CD4-positive, alpha-beta memory T cell (primary cell): ENCODE measurements around the gene LCP1. TPM values are rescaled to one million over a fixed set of nuclear protein-coding genes. Genes with fewer than 3 reads are reported as not detected.

Experiments used
- CTCF ChIA-PET: fragments of 350-600 bp; sonication (Branson Sonifier 250); formaldehyde crosslinking; loops from one replicate; lab custom pipeline; 2021; ENCODE audit warnings: inconsistent platforms; ENCODE audit not compliant: partially characterized antibody; lab: Charles Lee
- POLR2A ChIA-PET: fragments of 350-600 bp; sonication (Branson Sonifier 250); formaldehyde crosslinking; loops from one replicate; lab custom pipeline; 2021; ENCODE audit not compliant: partially characterized antibody; lab: Charles Lee
- DNase-seq, 5 donors: peaks; one replicate each; pipeline versions ENCODE4 v3.0.0 to v3.0.0-alpha.2; 2020 to 2022; ENCODE audit warnings: mixed read lengths in 1 of 5
- H3K27ac ChIP-seq: one replicate; pipeline ENCODE4 v1.7.0; 2013; ENCODE audit warnings: low read depth, low read length
- H3K27me3 ChIP-seq: 2 replicates; pipeline ENCODE4 v1.7.0; 2013; ENCODE audit warnings: mild to moderate bottlenecking, low read length, moderate library complexity; ENCODE audit not compliant: insufficient read depth
- H3K36me3 ChIP-seq: 2 replicates; pipeline ENCODE4 v1.7.0; 2013; ENCODE audit warnings: mild to moderate bottlenecking, low read length, moderate library complexity; ENCODE audit not compliant: insufficient read depth
- H3K4me1 ChIP-seq: 2 replicates; pipeline ENCODE4 v1.7.0; 2013; ENCODE audit warnings: mild to moderate bottlenecking, low read length, moderate library complexity; ENCODE audit not compliant: insufficient read depth
- H3K4me3 ChIP-seq, 2 donors: one replicate each; pipeline ENCODE4 v1.7.0; 2013; ENCODE audit warnings: low read length in 2 of 2, mild to moderate bottlenecking in 1 of 2
- H3K9me3 ChIP-seq, 2 donors: one replicate each; pipeline ENCODE4 v1.7.0; 2013; ENCODE audit warnings: low read length in 2 of 2, control low read depth in 1 of 2; ENCODE audit not compliant: control insufficient read depth in 1 of 2
- H3K27ac Mint-ChIP-seq, 7 donors: one replicate each; pipeline ENCODE4 v1.8.0; 2020 to 2021; ENCODE audit warnings: mixed read lengths in 7 of 7, mild to moderate bottlenecking in 6 of 7, inconsistent platforms in 3 of 7, moderate library complexity in 3 of 7
- H3K27me3 Mint-ChIP-seq, 2 donors: one replicate each; pipeline ENCODE4 v1.8.0; 2020 to 2021; ENCODE audit warnings: mixed read lengths in 2 of 2
- H3K36me3 Mint-ChIP-seq, 2 donors: one replicate each; pipeline ENCODE4 v1.8.0; 2020 to 2021; ENCODE audit warnings: mixed read lengths in 2 of 2, inconsistent platforms in 1 of 2, mild to moderate bottlenecking in 1 of 2
- H3K4me1 Mint-ChIP-seq, 4 donors: one replicate each; pipeline ENCODE4 v1.8.0; 2020 to 2021; ENCODE audit warnings: mixed read lengths in 4 of 4, mild to moderate bottlenecking in 1 of 4
- H3K4me3 Mint-ChIP-seq, 8 donors: one replicate each; pipeline ENCODE4 v1.8.0; 2020 to 2021; ENCODE audit warnings: mixed read lengths in 8 of 8, mild to moderate bottlenecking in 7 of 8, moderate library complexity in 6 of 8, inconsistent platforms in 3 of 8
- H3K9me3 Mint-ChIP-seq, 8 donors: one replicate each; pipeline ENCODE4 v1.8.0; 2020 to 2021; ENCODE audit warnings: mixed read lengths in 8 of 8, mild to moderate bottlenecking in 5 of 8, inconsistent platforms in 3 of 8, moderate library complexity in 1 of 8
- intact Hi-C: fragments of 100-400 bp; cut with micrococcal nuclease; formaldehyde crosslinking; loops from one replicate; pipeline ENCODE4 v1.15.1; 2023
- polyA plus RNA-seq, 2 donors: library from polyadenylated mRNA; unstranded; fragments of 300-500 nt; fragmentation: Illumina TruSeq; gene quantifications; one replicate each; pipeline ENCODE4 v1.2.3, GENCODE V29; 2021
- total RNA-seq, 2 experiments: library from RNA; stranded (reverse); gene quantifications; one replicate each; pipeline ENCODE4 v1.2.3, GENCODE V29; 2021

Gene LCP1
- total and polyA plus RNA-seq, 4 experiments from 2014 or later: 466 to 1,658 (median 833) TPM

DNA sequence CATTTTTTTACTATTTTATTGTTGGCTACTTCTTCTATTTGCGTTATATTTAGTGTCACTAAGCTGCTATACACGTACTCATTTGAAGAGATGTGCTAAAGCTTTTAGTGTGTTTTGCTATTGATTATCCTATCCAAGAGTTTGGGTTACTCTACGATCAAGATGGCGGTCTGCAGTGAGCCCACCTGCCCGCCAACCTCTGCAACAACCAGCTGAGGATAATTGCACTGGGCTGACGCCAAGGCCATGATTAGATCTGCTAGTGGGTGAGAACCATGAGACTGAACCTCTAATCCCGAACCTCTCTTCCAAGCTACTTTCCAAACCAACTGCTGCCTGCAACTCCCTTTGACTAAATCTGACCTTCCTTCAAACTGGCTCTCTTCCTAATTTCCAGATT, 78.9 kb downstream of the LCP1 start:
- Mint-ChIP-seq H3K27ac (no peak overlapping the region), H3K4me1 (peaks cover 0 to 5% (median 4%) of the 10 kb centered on the region in 4 donors), H3K4me3 (no peak overlapping the region), H3K36me3 (no peaks in the 10 kb centered on the region), H3K27me3 (peaks cover 3 to 8% of the 10 kb centered on the region in 2 donors), H3K9me3 (peaks cover 0 to 2% (median 0%) of the 10 kb centered on the region in 8 donors)
- Histone ChIP-seq H3K9me3 (no peaks in the 10 kb centered on the region), H3K4me1 (peaks cover 3% of the 10 kb centered on the region), H3K27me3 (no peaks in the 10 kb centered on the region), H3K27ac (no peak overlapping the region), H3K4me3 (no peak overlapping the region), H3K36me3 (no peaks in the 10 kb centered on the region)
- intact Hi-C loops: no loop called here
- ChIA-PET POLR2A (no interaction called here), CTCF (no interaction called here)
- no peak for DNase-seq

GRCh38 chr13:46102255-46102605, 79.7 kb downstream of the LCP1 start:
- no peak for DNase-seq
- Histone ChIP-seq H3K4me1 (peaks cover 3% of the 10 kb centered on the region), H3K36me3 (no peaks in the 10 kb centered on the region), H3K27me3 (no peaks in the 10 kb centered on the region), H3K4me3 (no peak overlapping the region), H3K27ac (no peak overlapping the region), H3K9me3 (no peaks in the 10 kb centered on the region)
- intact Hi-C loops: no loop called here
- CTCF ChIA-PET: no interaction called here
- Mint-ChIP-seq H3K4me1 (peaks cover 0 to 4% (median 3%) of the 10 kb centered on the region in 4 donors), H3K36me3 (no peaks in the 10 kb centered on the region), H3K4me3 (no peak overlapping the region), H3K9me3 (peaks cover 0 to 2% (median 0%) of the 10 kb centered on the region in 8 donors), H3K27me3 (peaks cover 4 to 9% of the 10 kb centered on the region in 2 donors), H3K27ac (no peak overlapping the region)
- POLR2A ChIA-PET: no interaction called here

- Histone ChIP-seq H3K9me3 (no peaks in the 10 kb centered on the region), H3K27me3 (no peaks in the 10 kb centered on the region), H3K27ac (no peak overlapping the region), H3K4me1 (no peaks in the 10 kb centered on the region), H3K4me3 (no peak overlapping the region), H3K36me3 (no peaks in the 10 kb centered on the region)
- intact Hi-C loops: no loop called here
- no peak for DNase-seq
- Mint-ChIP-seq H3K4me1 (no peaks in the 10 kb centered on the region), H3K4me3 (no peak overlapping the region), H3K27ac (no peak overlapping the region), H3K36me3 (no peaks in the 10 kb centered on the region), H3K9me3 (peaks cover 0 to 2% (median 0%) of the 10 kb centered on the region in 8 donors), H3K27me3 (peaks cover 3 to 9% of the 10 kb centered on the region in 2 donors)
- CTCF ChIA-PET: no interaction called here
- POLR2A ChIA-PET: no interaction called here
These were observed 80.3 kb downstream of the LCP1 start for GRCh38 chr13:46101484-46102254.

DNA sequence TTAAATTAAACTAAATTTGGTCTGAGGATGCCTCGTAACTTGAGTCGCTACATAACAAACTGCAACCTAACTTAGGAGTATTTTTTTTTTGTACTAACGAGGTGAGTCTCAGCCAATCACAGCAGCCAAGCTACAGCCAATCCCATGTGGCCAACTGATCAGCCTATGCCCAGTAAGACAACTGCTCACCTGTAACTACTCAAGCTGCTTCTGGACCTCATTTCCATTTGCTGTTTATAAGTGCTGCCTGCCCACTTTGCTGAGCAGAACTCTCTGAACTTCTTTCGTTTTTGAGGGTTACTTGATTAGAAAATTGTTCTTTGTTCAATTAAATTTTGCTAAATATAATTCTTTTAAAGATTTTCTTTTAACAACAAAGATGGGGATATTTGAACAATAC, 81.0 kb downstream of the LCP1 start:
- intact Hi-C loops: no loop called here
- no peak overlapping the region for H3K27ac ChIP-seq
- H3K4me1 ChIP-seq: no peaks in the 10 kb centered on the region
- Mint-ChIP-seq H3K27ac (no peak overlapping the region), H3K4me1 (no peaks in the 10 kb centered on the region), H3K4me3 (no peak overlapping the region), H3K36me3 (no peaks in the 10 kb centered on the region), H3K27me3 (peaks cover 4 to 12% of the 10 kb centered on the region in 2 donors), H3K9me3 (peaks cover 0 to 2% (median 0%) of the 10 kb centered on the region in 8 donors)
- POLR2A ChIA-PET: no interaction called here
- CTCF ChIA-PET: no interaction called here
- DNase-seq: no peak
- no peaks in the 10 kb centered on the region for H3K36me3 ChIP-seq
- no peaks in the 10 kb centered on the region for H3K9me3 ChIP-seq
- H3K27me3 ChIP-seq: no peaks in the 10 kb centered on the region
- no peak overlapping the region for H3K4me3 ChIP-seq

DNA sequence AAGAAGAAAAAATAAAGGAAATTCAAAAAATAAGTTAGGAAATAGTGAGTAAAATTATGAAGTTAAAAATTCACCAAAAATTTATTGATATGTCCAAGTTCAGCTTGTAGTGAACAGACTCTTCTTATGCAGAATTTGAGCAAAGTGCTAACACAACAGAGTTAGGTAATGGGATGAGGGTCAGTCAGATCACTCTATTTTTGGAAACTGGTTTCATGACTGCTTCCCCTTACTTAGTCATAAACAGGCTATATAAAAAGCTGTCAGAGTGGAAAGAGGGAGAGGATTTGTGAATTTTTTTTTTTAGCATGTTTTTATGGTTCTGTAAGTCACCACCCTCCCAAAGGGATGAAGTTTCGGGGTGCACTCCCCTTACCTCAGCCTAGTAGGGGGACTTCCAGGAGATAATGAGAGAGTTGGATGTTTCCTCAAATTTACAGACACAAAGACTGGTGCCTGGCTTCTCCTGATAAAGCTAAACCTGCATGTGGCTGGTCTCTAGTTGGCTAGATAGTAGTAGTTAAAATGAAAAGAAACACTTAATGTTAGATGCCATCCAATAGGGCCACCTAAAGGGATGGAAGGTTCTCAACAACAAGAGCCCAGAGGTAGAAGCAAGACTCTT, 81.7 kb downstream of the LCP1 start:
- Mint-ChIP-seq H3K9me3 (peaks cover 0 to 2% (median 0%) of the 10 kb centered on the region in 8 donors), H3K27me3 (peaks cover 7 to 14% of the 10 kb centered on the region in 2 donors), H3K27ac (no peak overlapping the region), H3K36me3 (no peaks in the 10 kb centered on the region), H3K4me1 (no peaks in the 10 kb centered on the region), H3K4me3 (no peak overlapping the region)
- intact Hi-C loops: no loop called here
- ChIA-PET POLR2A (no interaction called here), CTCF (no interaction called here)
- no peak for DNase-seq
- H3K4me3 ChIP-seq: no peak overlapping the region
- no peaks in the 10 kb centered on the region for H3K4me1 ChIP-seq
- H3K27ac ChIP-seq: no peak overlapping the region
- H3K9me3 ChIP-seq: no peaks in the 10 kb centered on the region
- no peaks in the 10 kb centered on the region for H3K36me3 ChIP-seq
- H3K27me3 ChIP-seq: no peaks in the 10 kb centered on the region

GRCh38 chr13:46097663-46098062, 84.3 kb downstream of the LCP1 start:
- no peaks in the 10 kb centered on the region for H3K36me3 Mint-ChIP-seq
- ChIA-PET CTCF (interaction anchor here (1.3 kb wide), 1 partner anchor 29 kb away, joined by 3 read pairs; no protein-coding TSS in a partner anchor), POLR2A (no interaction called here)
- H3K4me1 Mint-ChIP-seq: no peaks in the 10 kb centered on the region
- Histone ChIP-seq H3K27ac (no peak overlapping the region), H3K27me3 (no peaks in the 10 kb centered on the region), H3K9me3 (no peaks in the 10 kb centered on the region), H3K4me1 (no peaks in the 10 kb centered on the region), H3K36me3 (no peaks in the 10 kb centered on the region), H3K4me3 (no peak overlapping the region)
- intact Hi-C loops: no loop called here
- DNase-seq: no peak
- H3K9me3 Mint-ChIP-seq: no peaks in the 10 kb centered on the region
- peaks cover 18 to 19% of the 10 kb centered on the region in 2 donors for H3K27me3 Mint-ChIP-seq
- H3K4me3 Mint-ChIP-seq: no peak overlapping the region
- H3K27ac Mint-ChIP-seq: no peak overlapping the region

DNA sequence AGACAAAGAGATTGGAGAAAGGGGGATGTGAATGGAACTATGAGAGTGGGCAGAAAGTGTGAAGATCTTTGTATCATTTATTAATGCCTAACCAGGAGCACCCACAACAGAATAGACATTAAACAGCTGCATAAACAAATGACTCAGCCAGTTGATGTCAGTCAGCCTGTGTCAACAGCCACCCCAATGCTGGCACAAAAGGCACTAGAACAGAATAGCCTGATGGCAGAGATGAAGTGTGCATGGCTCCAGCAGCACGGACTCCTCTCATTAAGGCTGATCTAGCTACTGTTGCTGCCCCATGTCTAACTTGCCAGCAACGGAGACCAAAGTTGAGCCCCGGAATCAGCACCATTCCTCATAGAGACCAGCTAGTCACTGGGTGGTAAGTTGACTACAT, 85.0 kb downstream of the LCP1 start:
- ChIA-PET POLR2A (no interaction called here), CTCF (interaction anchor here (1.3 kb wide), 1 partner anchor 29 kb away, joined by 3 read pairs; no protein-coding TSS in a partner anchor)
- Mint-ChIP-seq H3K4me3 (no peak overlapping the region), H3K27me3 (peaks cover 20 to 24% of the 10 kb centered on the region in 2 donors), H3K4me1 (no peaks in the 10 kb centered on the region), H3K9me3 (no peaks in the 10 kb centered on the region), H3K36me3 (no peaks in the 10 kb centered on the region), H3K27ac (no peak overlapping the region)
- no peaks in the 10 kb centered on the region for H3K36me3 ChIP-seq
- no peaks in the 10 kb centered on the region for H3K27me3 ChIP-seq
- H3K4me1 ChIP-seq: no peaks in the 10 kb centered on the region
- no peak overlapping the region for H3K4me3 ChIP-seq
- intact Hi-C loops: no loop called here
- no peaks in the 10 kb centered on the region for H3K9me3 ChIP-seq
- DNase-seq: no peak
- no peak overlapping the region for H3K27ac ChIP-seq
